Mesodermal cell (in vitro differentiated cells): ENCODE data around the gene KLK14.
A peak's percentile ranks its signal among the peaks of the same experiment; 100 is the strongest.

Source experiments
- H3K27ac ChIP-seq: 2 replicates; pipeline ENCODE4 v1.7.0; 2013; ENCODE audit warnings: mild to moderate bottlenecking, low read depth, low read length, moderate library complexity; ENCODE audit not compliant: severe bottlenecking
- H3K36me3 ChIP-seq: 2 replicates; pipeline ENCODE4 v1.7.1; 2013; ENCODE audit warnings: mild to moderate bottlenecking, low read length, moderate library complexity; ENCODE audit not compliant: control insufficient read depth, insufficient read depth
- H3K4me1 ChIP-seq: one replicate; pipeline ENCODE4 v1.7.1; 2013; ENCODE audit warnings: mild to moderate bottlenecking, low read length; ENCODE audit not compliant: insufficient read depth, control insufficient read depth, poor library complexity, severe bottlenecking
- H3K4me3 ChIP-seq: 2 replicates; pipeline ENCODE4 v1.7.0; 2013; ENCODE audit warnings: low read length, control low read depth, mild to moderate bottlenecking; ENCODE audit not compliant: insufficient read depth, poor library complexity, severe bottlenecking; ENCODE audit errors: extremely low read depth
- H3K9me3 ChIP-seq: 2 replicates; pipeline ENCODE4 v1.7.1; 2013; ENCODE audit warnings: mild to moderate bottlenecking, low read length, moderate library complexity; ENCODE audit not compliant: control insufficient read depth
- WGBS, 2 experiments: methylation state at CpG; one replicate each; pipeline ENCODE4 v1.1.5; 2013; ENCODE audit warnings: missing lambda C conversion rate in 2 of 2; ENCODE audit not compliant: insufficient coverage in 2 of 2; 5-methylcytosine and 5-hydroxymethylcytosine counted together

Gene KLK14

GRCh38 chr19:51123381-51123800 lies 40.7 kb upstream of the KLK14 start:
- Histone ChIP-seq H3K27ac (no peak overlapping the region), H3K4me1 (no peaks in the 10 kb centered on the region), H3K36me3 (no peaks in the 10 kb centered on the region), H3K9me3 (no peaks in the 10 kb centered on the region), H3K4me3 (no peak overlapping the region)
- 84 to 92% methylated on average over 5 of the region's 6 CpGs for WGBS, 2 experiments

GRCh38 chr19:51122112-51122981 lies 39.7 kb upstream of the KLK14 start:
- WGBS, 2 experiments = 82 to 88% methylated on average over 14 of the region's 22 CpGs
- H3K36me3 ChIP-seq = no peaks in the 10 kb centered on the region
- no peaks in the 10 kb centered on the region for H3K9me3 ChIP-seq

GRCh38 chr19:51121257-51121656 lies 38.6 kb upstream of the KLK14 start:
- H3K4me1 ChIP-seq = no peaks in the 10 kb centered on the region
- no peaks in the 10 kb centered on the region for H3K36me3 ChIP-seq
- no peak overlapping the region for H3K27ac ChIP-seq
- no peaks in the 10 kb centered on the region for H3K9me3 ChIP-seq
- 86 to 91% methylated on average over 6 to 8 of the region's 8 CpGs for WGBS, 2 experiments
- H3K4me3 ChIP-seq = no peak overlapping the region

More at GRCh38 chr19:51122112-51122981, 39.7 kb upstream of the KLK14 start:
- no peak overlapping the region for H3K4me3 ChIP-seq
- H3K27ac ChIP-seq = no peak overlapping the region
- no peaks in the 10 kb centered on the region for H3K4me1 ChIP-seq

GRCh38 chr19:51120160-51120559 lies 37.5 kb upstream of the KLK14 start:
- H3K9me3 ChIP-seq = no peaks in the 10 kb centered on the region
- no peak overlapping the region for H3K27ac ChIP-seq
- H3K4me3 ChIP-seq = no peak overlapping the region
- WGBS, 2 experiments = 75 to 94% methylated on average over 3 to 5 of the region's 6 CpGs
- H3K36me3 ChIP-seq = no peaks in the 10 kb centered on the region
- no peaks in the 10 kb centered on the region for H3K4me1 ChIP-seq

GRCh38 chr19:51119611-51120010 lies 36.9 kb upstream of the KLK14 start:
- Histone ChIP-seq H3K4me1 (no peaks in the 10 kb centered on the region), H3K9me3 (no peaks in the 10 kb centered on the region), H3K4me3 (no peak overlapping the region), H3K27ac (no peak overlapping the region), H3K36me3 (no peaks in the 10 kb centered on the region)
- 89 to 96% methylated on average over 4 to 6 of the region's 6 CpGs for WGBS, 2 experiments

GRCh38 chr19:51119101-51119500 lies 36.4 kb upstream of the KLK14 start:
- WGBS, 2 experiments = 76 to 77% methylated on average over 3 to 4 of the region's 4 CpGs
- Histone ChIP-seq H3K9me3 (no peaks in the 10 kb centered on the region), H3K4me3 (no peak overlapping the region), H3K27ac (no peak overlapping the region), H3K36me3 (no peaks in the 10 kb centered on the region), H3K4me1 (no peaks in the 10 kb centered on the region)

- no peak overlapping the region for H3K27ac ChIP-seq
- H3K36me3 ChIP-seq = no peaks in the 10 kb centered on the region
- H3K4me1 ChIP-seq = no peaks in the 10 kb centered on the region
- H3K4me3 ChIP-seq = no peak overlapping the region
- H3K9me3 ChIP-seq = no peaks in the 10 kb centered on the region
- 77 to 88% methylated on average over 3 to 4 of the region's 6 CpGs for WGBS, 2 experiments
Observed at GRCh38 chr19:51116736-51117286, 34.1 kb upstream of the KLK14 start.

GRCh38 chr19:51114087-51114729 lies 31.5 kb upstream of the KLK14 start:
- H3K36me3 ChIP-seq = no peaks in the 10 kb centered on the region
- WGBS, 2 experiments = 90 to 100% methylated on average over 1 to 3 of the region's 6 CpGs
- H3K27ac ChIP-seq = no peak overlapping the region
- no peaks in the 10 kb centered on the region for H3K4me1 ChIP-seq
- no peaks in the 10 kb centered on the region for H3K9me3 ChIP-seq
- no peak overlapping the region for H3K4me3 ChIP-seq

- Histone ChIP-seq H3K27ac (no peak overlapping the region), H3K9me3 (no peaks in the 10 kb centered on the region), H3K4me1 (no peaks in the 10 kb centered on the region), H3K36me3 (no peaks in the 10 kb centered on the region), H3K4me3 (no peak overlapping the region)
- 35 to 41% methylated on average over 6 of the region's 6 CpGs for WGBS, 2 experiments
Observed at GRCh38 chr19:51111606-51112005, 28.9 kb upstream of the KLK14 start.

GRCh38 chr19:51110666-51110971 lies 27.9 kb upstream of the KLK14 start:
- H3K4me1 ChIP-seq = no peaks in the 10 kb centered on the region
- H3K9me3 ChIP-seq = no peaks in the 10 kb centered on the region
- no peaks in the 10 kb centered on the region for H3K36me3 ChIP-seq
- WGBS, 2 experiments = 60% methylated on average over 1 of the region's 1 CpG; no CpG with 5 or more reads in 1 of the 2 experiments
- H3K4me3 ChIP-seq = no peak overlapping the region
- H3K27ac ChIP-seq = no peak overlapping the region

- peak overlapping the region; percentile 67 for H3K4me3 ChIP-seq
- H3K4me1 ChIP-seq = no peaks in the 10 kb centered on the region
- WGBS, 2 experiments = 17 to 18% methylated on average over 5 to 15 of the region's 15 CpGs
- peaks cover 1% of the 10 kb centered on the region for H3K36me3 ChIP-seq
- no peak overlapping the region for H3K27ac ChIP-seq
- H3K9me3 ChIP-seq = no peaks in the 10 kb centered on the region
Observed at GRCh38 chr19:51108805-51109146, 26.1 kb upstream of the KLK14 start.
